ENCODE data around the gene GPX4.

GPX4 gene

GRCh38 chr19:1135454-1135853, 31.7 kb downstream of the GPX4 start:
- no peak for DNase-seq

- no peak for DNase-seq
Observed at GRCh38 chr19:1136201-1136600, 32.4 kb downstream of the GPX4 start.

- DNase-seq: no peak
Observed at GRCh38 chr19:1136621-1137317, 33.0 kb downstream of the GPX4 start.

GRCh38 chr19:1138121-1138520, 34.3 kb downstream of the GPX4 start:
- DNase-seq: no peak

- DNase-seq: no peak
Observed at GRCh38 chr19:1139126-1139525, 35.3 kb downstream of the GPX4 start.

GRCh38 chr19:1140272-1141027, 36.7 kb downstream of the GPX4 start:
- DNase-seq: no peak

- DNase-seq: no peak
Observed at GRCh38 chr19:1141944-1142343, 38.1 kb downstream of the GPX4 start.

- DNase-seq: no peak
Observed at GRCh38 chr19:1143828-1144399, 40.1 kb downstream of the GPX4 start.

- DNase-seq: no peak
Observed at GRCh38 chr19:1144741-1145140, 40.9 kb downstream of the GPX4 start.

GRCh38 chr19:1145635-1146411, 42.0 kb downstream of the GPX4 start:
- no peak for DNase-seq

GRCh38 chr19:1146412-1146699, 42.6 kb downstream of the GPX4 start:
- DNase-seq: no peak

GRCh38 chr19:1146858-1147780, 43.3 kb downstream of the GPX4 start:
- no peak for DNase-seq

- no peak for DNase-seq
Observed at GRCh38 chr19:1147934-1148549, 44.2 kb downstream of the GPX4 start.

- no peak for DNase-seq
Observed at GRCh38 chr19:1149259-1150045, 45.7 kb downstream of the GPX4 start.

GRCh38 chr19:1150333-1151036, 46.7 kb downstream of the GPX4 start:
- no peak for DNase-seq

- no peak for DNase-seq
Observed at GRCh38 chr19:1151037-1151724, 47.4 kb downstream of the GPX4 start.

GRCh38 chr19:1151917-1152587, 48.3 kb downstream of the GPX4 start:
- no peak for DNase-seq

GRCh38 chr19:1153891-1154730, 50.3 kb downstream of the GPX4 start:
- no peak for DNase-seq

Measured in femur (tissue), 1 donor.